NCI-H187 treated with DMSO at 0.1 percent for 48 hours (cell line): Measurements from ENCODE around the gene PTTG1.
A peak's percentile ranks its signal among the peaks of the same experiment; 100 is the strongest.

Source experiments
- DNase-seq: peaks from one replicate; lab custom pipeline; 2025; lab: John Stamatoyannopoulos, UW

The PTTG1 gene

GRCh38 chr5:160421625-160422258 lies at the start of gene PTTG1:
TSS of gene PTTG1 (plus strand) at chr5:160421855. CDS start at chr5:160422313, 458 bp downstream.
- DNase-seq: peak; percentile 76

- DNase-seq: no peak
Measured at GRCh38 chr5:160375166-160375565, 46.5 kb upstream of the PTTG1 start.

- no peak for DNase-seq
Measured at GRCh38 chr5:160375701-160376100, 46.0 kb upstream of the PTTG1 start.

- no peak for DNase-seq
Measured at GRCh38 chr5:160376416-160376815, 45.2 kb upstream of the PTTG1 start.

- DNase-seq: no peak
Measured at GRCh38 chr5:160377651-160378050, 44.0 kb upstream of the PTTG1 start.

GRCh38 chr5:160378330-160378729 lies 43.3 kb upstream of the PTTG1 start:
- no peak for DNase-seq

GRCh38 chr5:160379511-160379910 lies 42.1 kb upstream of the PTTG1 start:
- DNase-seq: no peak

GRCh38 chr5:160380041-160380440 lies 41.6 kb upstream of the PTTG1 start:
- DNase-seq: no peak

GRCh38 chr5:160382346-160382745 lies 39.3 kb upstream of the PTTG1 start:
- no peak for DNase-seq

- no peak for DNase-seq
Measured at GRCh38 chr5:160384681-160385080, 37.0 kb upstream of the PTTG1 start.

GRCh38 chr5:160385496-160385895 lies 36.2 kb upstream of the PTTG1 start:
- DNase-seq: no peak

GRCh38 chr5:160387445-160387844 lies 34.2 kb upstream of the PTTG1 start:
- no peak for DNase-seq

GRCh38 chr5:160390787-160391696 lies 30.6 kb upstream of the PTTG1 start:
- no peak for DNase-seq

GRCh38 chr5:160395111-160395510 lies 26.5 kb upstream of the PTTG1 start:
- DNase-seq: no peak

- no peak for DNase-seq
Measured at GRCh38 chr5:160397492-160397891, 24.2 kb upstream of the PTTG1 start.

GRCh38 chr5:160398806-160399205 lies 22.8 kb upstream of the PTTG1 start:
- no peak for DNase-seq

GRCh38 chr5:160399402-160400353 lies 22.0 kb upstream of the PTTG1 start, which contains the start of gene FAM200C:
TSS of gene FAM200C (minus strand) at chr5:160400054. CDS start at chr5:160395490, 4,564 bp downstream.
- DNase-seq: peak; percentile 84

GRCh38 chr5:160418561-160419457 lies 2.8 kb upstream of the PTTG1 start, which contains the start of gene SLU7:
TSS of gene SLU7 (minus strand) at chr5:160419081. CDS start at chr5:160415294, 3,787 bp downstream.
- DNase-seq: peak; percentile 60

- DNase-seq: no peak
Measured at GRCh38 chr5:160419458-160420330, 2.0 kb upstream of the PTTG1 start.

- no peak for DNase-seq
Measured at GRCh38 chr5:160420331-160420610, 1.4 kb upstream of the PTTG1 start.
